Astrocyte (in vitro differentiated cells and primary cell): ENCODE data around the gene SDK1.

Experiments
- EZH2 ChIP-seq: IDR thresholded peaks from 2 replicates; pipeline ENCODE4 v1.6.1; 2012; ENCODE audit warnings: mild to moderate bottlenecking, low read length, inconsistent platforms; ENCODE audit not compliant: insufficient read depth
- TF ChIP-seq, protein P1 (sequence below): IDR thresholded peaks from 2 replicates; pipeline ENCODE4 v1.5.1; 2011; ENCODE audit warnings: low read depth, mild to moderate bottlenecking, inconsistent platforms, low read length, moderate library complexity; ENCODE audit not compliant: insufficient read depth

DNA sequence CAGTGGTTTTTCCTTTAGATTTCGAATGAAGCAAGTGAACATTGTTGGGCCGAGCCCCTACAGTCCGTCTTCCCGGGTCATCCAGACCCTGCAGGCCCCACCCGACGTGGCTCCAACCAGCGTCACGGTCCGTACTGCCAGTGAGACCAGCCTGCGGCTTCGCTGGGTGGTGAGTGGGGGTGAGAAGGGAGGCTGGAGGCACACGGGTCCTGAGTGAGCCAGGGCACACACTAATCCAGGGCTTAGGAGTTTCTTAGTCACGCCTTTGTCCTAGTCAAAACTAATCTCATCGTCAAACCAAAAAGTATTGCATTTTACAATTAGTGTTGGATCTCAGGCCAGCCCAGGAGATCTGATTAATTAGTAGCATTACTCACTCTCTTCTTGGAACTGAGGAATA is 812.2 kb downstream of the SDK1 start:
- TF ChIP-seq, protein P1, sequence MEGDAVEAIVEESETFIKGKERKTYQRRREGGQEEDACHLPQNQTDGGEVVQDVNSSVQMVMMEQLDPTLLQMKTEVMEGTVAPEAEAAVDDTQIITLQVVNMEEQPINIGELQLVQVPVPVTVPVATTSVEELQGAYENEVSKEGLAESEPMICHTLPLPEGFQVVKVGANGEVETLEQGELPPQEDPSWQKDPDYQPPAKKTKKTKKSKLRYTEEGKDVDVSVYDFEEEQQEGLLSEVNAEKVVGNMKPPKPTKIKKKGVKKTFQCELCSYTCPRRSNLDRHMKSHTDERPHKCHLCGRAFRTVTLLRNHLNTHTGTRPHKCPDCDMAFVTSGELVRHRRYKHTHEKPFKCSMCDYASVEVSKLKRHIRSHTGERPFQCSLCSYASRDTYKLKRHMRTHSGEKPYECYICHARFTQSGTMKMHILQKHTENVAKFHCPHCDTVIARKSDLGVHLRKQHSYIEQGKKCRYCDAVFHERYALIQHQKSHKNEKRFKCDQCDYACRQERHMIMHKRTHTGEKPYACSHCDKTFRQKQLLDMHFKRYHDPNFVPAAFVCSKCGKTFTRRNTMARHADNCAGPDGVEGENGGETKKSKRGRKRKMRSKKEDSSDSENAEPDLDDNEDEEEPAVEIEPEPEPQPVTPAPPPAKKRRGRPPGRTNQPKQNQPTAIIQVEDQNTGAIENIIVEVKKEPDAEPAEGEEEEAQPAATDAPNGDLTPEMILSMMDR: no peak
- no peak for TF ChIP-seq EZH2
